Non-pigmented ciliary epithelial cell (primary cell): ENCODE measurements around the gene MT1G.
"Not testable (repeated sequence)": the region's sequence is repeated elsewhere in the genome, so short reads cannot be mapped to it uniquely, and the experiment has no call there.

Source experiments
- DNase-seq: peaks from one replicate; pipeline ENCODE4 v3.0.0-alpha.2; 2010; ENCODE audit warnings: low read depth

MT1G gene

GRCh38 chr16:56636616-56637413 lies 31.1 kb downstream of the MT1G start:
- no peak for DNase-seq

DNA sequence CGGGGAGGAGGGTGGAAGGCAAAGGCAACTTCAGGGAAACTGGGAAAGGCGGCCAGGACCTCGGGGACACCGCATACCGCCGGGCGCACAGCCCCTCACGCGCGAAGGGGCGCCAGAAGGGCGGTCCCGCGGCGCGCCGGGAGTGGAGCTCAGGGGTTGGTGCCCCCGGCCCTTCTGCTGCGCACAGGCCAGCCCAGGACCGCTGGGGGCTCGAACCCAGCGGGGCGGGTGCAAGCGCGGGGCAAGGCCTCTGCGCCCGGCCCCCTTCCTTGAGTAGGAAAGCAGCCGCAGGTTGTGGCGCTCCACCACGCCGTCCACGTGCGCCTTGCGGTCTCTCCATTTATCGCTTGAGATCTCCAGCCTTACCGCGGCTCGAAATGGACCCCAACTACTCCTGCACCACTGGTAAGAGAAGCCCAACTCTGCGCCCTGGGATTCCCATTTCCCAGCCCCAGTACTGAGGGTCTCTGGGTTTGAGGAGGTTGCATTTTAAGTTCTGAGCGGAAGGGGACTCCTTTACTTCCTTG lies 32.4 kb downstream of the MT1G start:
- DNase-seq, result no peak

GRCh38 chr16:56634715-56635440 lies 33.0 kb downstream of the MT1G start:
- DNase-seq, result no peak

GRCh38 chr16:56633535-56633934 lies 34.3 kb downstream of the MT1G start:
- no peak for DNase-seq

DNA sequence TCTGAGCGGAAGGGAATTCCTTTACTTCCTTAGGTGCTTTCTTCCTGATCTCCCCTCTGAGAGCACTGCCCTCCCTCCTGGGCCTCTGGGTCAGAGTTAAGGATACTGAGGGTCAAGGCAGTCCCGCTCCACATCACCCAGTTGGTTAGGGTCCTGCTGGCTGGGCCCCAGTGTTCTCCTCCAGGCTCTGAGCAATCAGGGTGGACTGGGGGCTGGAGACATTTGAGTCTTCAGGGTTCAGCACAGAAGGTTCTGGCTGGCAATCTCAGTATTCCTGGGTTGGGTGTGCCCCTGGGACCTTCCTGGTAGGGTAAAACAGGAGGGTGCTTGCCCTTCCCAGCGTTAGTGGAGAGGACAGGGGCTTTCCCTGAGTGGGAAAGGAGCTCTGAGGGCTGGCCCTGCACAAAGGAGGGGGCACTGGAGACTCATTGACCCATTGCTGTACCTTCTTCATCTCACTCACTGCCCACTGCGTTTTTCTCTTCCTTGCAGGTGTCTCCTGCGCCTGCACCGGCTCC lies 35.0 kb downstream of the MT1G start:
- no peak for DNase-seq

- DNase-seq, result no peak
Measured at GRCh38 chr16:56632156-56632847, 35.6 kb downstream of the MT1G start, which contains the start of gene MT1M. Gene MT1M (plus strand): TSS chr16:56632659. CDS start chr16:56632732, 73 bp downstream.

DNA sequence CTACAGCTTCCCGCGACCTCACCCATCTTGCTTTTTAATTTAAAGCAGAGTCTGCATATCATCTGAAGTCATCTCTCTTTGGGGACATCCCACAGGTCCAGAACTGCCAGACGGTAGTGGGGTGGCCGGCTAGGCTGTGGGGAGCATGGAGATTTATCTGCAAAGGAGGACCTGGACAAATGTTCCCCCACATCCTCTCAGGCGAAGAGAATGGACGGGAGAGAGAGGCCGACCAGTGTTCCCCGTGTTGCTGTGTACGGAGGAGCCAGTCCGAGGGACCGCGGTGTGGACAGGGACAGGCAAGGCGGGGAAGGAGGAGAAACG lies 36.1 kb downstream of the MT1G start:
- no peak for DNase-seq

GRCh38 chr16:56631197-56631596 lies 36.7 kb downstream of the MT1G start:
- DNase-seq, result no peak

- no peak for DNase-seq
Measured at GRCh38 chr16:56630134-56630533, 37.7 kb downstream of the MT1G start.

- DNase-seq, result no peak
Measured at GRCh38 chr16:56629531-56629930, 38.3 kb downstream of the MT1G start.

- no peak for DNase-seq
Measured at GRCh38 chr16:56628486-56629350, 39.1 kb downstream of the MT1G start.

GRCh38 chr16:56626685-56627084 lies 41.2 kb downstream of the MT1G start:
- DNase-seq, result no peak

DNA sequence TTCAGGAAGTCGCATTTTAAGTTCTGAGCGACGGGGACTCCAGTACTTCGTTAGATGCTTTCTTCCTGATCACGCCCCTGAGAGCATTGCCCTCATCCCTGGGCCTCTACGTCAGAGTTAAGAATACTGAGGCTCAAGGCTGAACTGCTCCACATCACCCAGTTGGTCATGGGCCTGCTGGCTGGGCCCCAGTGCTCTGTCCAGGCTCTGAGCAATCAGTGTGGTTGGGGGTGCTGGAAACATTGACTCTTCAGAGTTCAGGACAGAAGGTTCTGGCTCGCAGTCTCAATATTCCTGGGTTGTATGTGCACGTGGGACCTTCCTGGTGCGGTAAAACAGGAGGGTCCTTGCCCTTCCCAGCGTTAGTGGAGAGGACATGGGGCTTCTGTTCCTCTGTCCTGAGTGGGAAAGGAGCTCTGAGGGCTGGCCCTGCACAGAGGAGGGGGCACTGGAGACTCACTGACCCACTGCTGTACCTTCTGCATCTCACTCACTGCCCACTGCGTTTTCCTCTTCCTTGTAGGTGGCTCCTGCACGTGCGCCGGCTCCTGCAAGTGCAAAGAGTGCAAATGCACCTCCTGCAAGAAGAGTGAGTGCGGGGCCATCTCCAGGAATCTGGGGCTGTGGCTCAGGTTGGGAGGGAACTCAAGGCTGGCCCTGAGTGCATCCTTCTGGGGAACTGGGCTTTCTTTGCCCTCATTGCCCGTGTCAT lies 41.8 kb downstream of the MT1G start:
- no peak for DNase-seq

- DNase-seq, result no peak
Measured at GRCh38 chr16:56625140-56625942, 42.5 kb downstream of the MT1G start, which contains the start of gene MT1E. Gene MT1E (plus strand): TSS chr16:56625781. CDS start chr16:56625852, 71 bp downstream.

- DNase-seq, result no peak
Measured at GRCh38 chr16:56623637-56624036, 44.2 kb downstream of the MT1G start.

- DNase-seq, result not testable (repeated sequence)
Measured at GRCh38 chr16:56623184-56623583, 44.7 kb downstream of the MT1G start.

DNA sequence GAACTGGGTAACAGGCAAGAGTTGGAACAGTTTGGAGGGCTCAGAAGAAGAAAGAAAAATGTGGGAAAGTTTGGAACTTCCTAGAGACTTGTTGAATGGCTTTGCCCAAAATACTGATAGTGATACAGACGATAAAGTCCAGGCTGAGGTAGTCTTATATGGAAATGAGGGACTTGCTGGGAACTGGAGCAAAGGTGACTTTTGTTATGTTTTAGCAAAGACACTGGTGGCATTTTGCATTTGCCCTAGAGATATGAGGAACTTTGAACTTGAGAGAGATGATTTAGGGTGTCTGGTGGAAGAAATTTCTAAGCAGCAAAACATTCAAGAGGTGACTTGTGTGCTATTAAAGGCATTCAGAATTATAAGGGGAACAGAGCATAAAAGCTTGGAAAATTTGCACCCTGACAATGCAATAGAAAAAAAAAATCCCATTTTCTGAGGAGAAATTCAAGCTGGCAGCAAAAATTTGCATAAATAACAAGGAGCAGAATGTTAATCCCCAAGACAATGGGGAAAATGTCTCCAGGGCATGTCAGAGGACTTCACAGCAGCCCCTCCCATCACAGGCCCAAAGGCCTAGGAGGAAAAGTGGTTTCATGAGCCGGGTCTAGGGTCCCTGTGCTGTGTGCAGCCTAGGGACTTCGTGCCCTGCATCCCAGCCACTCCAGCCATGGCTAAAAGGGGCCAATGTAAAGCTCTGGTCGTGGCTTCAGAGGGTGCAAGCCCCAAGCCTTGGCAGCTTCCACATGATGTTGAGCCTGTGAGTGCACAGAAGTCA lies 46.0 kb downstream of the MT1G start:
- DNase-seq, result not testable (repeated sequence)

DNA sequence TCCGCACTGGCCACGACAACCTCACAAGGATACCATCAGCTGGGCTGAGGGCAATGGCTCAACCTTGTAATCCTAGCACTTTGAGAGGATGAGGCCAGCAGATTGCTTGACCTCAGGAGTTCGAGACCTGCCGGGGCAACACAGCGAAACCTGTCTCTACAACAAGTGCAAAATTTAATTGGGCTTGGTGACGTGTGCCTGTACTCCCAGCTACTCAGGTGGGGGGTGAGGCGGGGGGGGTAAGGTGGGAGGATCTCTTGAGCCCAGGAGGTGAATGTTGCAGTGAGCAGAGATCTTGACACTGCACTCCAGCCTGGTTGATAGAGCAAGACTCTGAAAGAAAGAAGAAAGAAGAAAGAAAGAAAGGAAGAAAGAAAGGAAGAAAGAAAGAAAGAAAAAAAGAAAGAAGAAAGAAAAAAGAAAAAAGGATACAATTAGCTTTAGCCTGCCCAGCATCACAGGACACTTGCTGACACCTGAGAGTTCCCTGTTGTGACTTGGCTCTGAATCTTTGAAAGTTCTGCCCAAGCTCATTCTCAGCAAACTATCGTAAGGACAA lies 47.4 kb downstream of the MT1G start:
- DNase-seq, result no peak

- no peak for DNase-seq
Measured at GRCh38 chr16:56618138-56618537, 49.7 kb downstream of the MT1G start.
